ENCODE data around the gene RNF225.
"Not testable (repeated sequence)": the region's sequence is repeated elsewhere in the genome, so short reads cannot be mapped to it uniquely, and the experiment has no call there.

The RNF225 gene

GRCh38 chr19:58395220-58395978, at the start of gene RNF225:
TSS of gene RNF225 (plus strand) at chr19:58395656. CDS start at chr19:58396090, 434 bp downstream.
- DNase-seq (ENCODE audit: low read depth in 2 of 2) = no peak

DNA sequence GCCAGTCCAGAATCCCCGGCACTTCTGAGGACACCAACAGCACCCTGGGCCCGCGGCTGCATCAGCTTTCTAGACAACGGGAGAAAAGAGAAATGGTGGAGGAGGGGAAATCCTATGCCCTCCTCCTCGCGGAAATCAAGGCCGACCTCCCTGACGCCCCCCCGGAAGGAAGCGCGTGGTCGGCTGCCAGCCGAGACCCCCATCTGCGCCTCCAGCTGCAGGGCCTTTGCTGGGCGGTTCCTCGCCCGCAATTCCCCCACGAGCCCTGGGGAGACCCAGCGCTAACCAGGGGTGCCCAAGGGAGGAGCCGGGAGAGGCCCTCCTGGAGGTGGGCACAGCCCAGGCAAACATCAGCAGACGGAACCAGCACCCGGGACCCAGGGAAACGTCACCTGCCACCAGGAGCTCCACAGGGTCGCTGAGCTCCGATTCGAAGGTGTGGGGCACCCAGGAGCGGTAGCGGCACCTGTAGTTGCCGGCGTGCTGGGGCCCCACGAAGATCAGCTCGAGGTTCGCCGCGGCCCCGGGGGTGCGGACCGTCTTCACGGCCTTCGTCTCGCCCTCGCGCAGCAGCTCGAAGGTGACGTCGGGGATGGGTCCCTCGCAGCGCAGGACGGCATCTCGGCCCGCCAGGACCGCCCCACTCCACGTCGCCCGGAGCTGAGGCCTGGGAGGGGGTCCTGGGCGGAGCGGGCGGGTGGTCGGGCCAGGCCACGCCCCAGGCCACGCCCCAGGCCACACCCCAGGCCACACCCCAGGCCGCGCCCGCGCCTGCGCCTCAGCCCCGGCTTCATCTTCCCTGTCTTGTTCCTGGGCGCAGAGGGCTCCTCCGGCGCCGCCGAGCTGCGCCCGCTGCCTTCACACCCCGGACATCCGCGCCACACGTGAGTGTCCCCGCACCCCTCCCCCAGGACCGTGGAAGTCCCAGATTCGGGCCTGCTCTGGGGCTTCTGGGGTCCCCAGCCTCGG, 48.2 kb upstream of the RNF225 start:
- peak; percentile 39 to 58 for DNase-seq (ENCODE audit: low read depth in 2 of 2)

DNA sequence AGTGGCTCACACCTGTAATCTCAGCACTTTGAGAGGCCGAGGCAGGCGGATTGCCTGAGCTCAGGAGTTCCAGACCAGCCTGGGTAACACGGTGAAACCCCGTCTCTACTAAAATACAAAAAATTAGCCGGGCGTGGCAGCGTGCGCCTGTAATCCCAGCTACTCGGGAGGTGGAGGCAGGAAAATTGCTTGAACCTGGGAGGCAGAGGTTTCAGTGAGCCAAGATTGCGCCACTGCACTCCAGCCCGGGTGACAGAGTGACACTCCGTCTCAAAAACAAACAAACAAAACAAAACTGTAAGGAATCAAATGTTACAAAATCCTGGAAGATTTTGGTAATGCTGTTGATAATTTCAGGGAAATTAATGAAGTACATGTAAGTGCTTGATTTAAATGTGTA, 47.4 kb upstream of the RNF225 start:
- DNase-seq (ENCODE audit: low read depth in 2 of 2) = not testable (repeated sequence)

GRCh38 chr19:58349590-58349989, 45.9 kb upstream of the RNF225 start:
- DNase-seq (ENCODE audit: low read depth in 2 of 2) = no peak

DNA sequence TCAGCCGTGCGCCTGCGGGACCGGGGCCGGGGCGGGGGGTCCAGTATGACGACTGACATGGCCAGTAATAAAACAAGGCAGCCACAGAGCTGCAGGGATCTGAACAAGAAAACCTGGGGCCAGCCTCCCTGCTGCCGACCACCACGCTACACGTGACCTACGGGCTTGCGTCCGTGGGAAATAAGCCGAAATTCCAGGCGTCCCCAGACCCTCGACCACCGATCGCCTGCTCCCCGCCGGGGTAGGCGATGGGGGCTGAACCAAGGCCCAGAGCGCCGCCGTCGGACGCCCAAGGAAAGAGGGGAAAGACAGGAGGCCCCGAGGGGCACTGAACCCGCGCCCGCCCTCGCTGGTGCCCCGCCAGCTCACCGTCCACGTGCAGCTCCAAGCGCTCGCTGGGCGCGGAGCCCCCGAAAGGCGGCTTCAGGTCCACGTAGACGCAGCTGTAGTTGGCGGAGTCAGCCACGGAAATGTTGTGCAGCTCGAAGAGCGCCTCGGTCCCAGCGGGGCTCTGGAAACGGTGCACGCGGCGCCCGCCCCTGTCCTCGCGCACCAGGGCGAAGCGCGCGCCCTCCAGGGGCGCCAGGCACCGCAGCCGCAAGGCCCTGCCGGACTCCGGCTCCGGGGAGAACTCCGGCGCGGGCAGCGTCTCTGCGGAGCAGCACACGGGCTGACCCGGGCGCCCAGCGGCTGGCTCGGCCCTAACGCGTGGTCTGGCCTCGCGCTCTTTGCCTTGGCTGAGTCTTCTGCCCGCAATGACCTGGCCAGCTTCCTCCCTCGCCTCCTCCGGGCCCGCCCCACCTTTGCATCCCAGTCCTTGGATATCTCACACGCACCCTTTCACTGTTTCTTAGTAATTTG, 45.2 kb upstream of the RNF225 start:
- no peak for DNase-seq (ENCODE audit: low read depth in 2 of 2)

DNA sequence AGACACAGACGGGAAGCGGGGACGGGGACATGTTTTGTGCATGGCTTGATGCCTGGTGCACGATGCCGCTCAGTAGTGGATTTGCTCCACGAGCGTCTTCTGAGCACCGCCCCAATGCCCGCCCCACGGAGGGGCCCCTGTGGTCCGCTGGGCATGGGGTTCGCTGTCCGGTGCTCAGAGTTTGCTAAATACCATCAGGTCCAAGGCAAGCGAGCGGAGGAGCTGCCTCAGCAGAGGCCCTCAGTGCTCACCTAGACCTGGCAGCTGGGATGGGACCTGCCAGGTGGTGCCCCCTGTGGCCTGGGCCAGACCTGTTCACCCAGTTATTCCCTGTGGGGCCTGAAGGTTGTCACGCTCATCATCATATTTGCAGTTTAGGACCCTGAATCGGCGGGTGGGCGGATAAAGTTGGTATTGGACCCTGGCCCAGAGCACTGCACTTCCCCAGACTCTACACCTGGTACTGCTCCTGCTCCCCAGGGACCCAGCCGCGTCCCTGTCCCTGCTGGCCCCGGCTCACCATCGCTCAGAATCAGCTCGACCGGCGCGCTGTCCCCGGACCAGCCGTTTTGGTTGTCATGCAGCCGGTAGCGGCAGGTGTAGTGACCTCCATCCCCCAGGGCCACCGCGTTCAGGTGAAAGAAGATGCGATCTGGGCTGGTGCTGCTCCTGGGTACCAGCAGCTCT, 44.4 kb upstream of the RNF225 start:
- DNase-seq (ENCODE audit: low read depth in 2 of 2) = no peak

DNA sequence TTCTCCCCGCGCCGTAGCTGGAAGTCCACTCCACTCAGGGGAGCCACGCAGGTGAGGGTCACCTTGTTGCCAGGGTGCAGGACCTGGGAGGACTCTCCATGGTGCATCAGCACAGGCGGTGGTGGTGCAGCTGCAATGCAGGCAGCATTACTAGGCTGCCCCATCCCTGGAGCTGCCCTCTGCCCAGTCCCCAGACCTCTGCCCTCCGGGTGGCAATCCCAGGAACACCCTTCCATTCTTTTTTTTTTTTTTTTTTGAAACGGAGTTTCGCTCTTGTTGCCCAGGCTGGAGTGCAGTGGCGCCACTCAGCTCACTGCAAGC, 43.9 kb upstream of the RNF225 start:
- no peak for DNase-seq (ENCODE audit: low read depth in 2 of 2)

GRCh38 chr19:58351990-58352755, 43.3 kb upstream of the RNF225 start:
- no peak for DNase-seq (ENCODE audit: low read depth in 2 of 2)

DNA sequence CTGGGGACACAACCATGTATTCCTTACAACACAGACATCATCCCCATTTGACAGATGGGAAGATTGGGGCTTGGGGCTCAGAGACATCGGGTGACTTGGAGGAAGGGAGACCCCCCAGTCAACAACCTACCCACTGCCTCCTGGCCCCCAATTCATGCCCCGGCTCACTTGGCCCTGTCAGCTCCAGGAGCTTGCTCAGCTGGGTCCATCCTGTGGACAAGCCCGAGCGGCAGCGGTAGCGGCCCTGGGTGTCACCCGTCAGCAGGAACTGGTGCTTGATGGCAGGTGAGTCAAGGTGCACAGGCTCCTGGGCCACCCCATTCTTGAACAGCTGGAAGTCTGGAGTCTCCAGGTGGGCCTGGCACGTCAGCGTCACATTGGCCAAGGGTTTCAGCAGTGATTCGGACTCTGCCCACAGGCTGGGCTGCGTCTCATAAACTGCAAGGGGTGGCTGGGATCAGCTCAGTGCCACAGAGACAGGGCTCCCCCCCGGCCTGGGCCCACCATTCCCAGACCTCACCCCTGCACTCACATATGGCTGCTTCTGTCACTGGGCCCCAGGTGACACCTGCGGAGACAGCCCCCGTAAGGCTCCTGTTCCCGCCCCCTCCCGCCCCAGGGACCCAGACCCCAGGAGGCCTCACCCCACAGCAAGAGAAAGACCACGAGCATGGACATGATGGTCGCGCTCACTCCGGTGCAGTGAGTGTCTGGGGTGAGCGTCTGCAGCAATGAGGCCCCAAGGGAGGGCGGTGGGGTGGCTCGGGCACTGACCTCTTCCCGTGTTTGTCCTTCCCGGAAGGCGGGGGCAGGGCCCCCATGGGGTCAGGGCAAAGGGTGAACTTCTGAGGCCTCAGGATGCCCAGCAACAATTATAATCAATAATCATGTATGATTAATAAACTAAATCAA, 42.4 kb upstream of the RNF225 start, which contains the start of gene A1BG:
TSS of gene A1BG (minus strand) at position 733 of the 912 bp plus-strand sequence. CDS start at position 678, 55 bp downstream.
- no peak for DNase-seq (ENCODE audit: low read depth in 2 of 2)

DNA sequence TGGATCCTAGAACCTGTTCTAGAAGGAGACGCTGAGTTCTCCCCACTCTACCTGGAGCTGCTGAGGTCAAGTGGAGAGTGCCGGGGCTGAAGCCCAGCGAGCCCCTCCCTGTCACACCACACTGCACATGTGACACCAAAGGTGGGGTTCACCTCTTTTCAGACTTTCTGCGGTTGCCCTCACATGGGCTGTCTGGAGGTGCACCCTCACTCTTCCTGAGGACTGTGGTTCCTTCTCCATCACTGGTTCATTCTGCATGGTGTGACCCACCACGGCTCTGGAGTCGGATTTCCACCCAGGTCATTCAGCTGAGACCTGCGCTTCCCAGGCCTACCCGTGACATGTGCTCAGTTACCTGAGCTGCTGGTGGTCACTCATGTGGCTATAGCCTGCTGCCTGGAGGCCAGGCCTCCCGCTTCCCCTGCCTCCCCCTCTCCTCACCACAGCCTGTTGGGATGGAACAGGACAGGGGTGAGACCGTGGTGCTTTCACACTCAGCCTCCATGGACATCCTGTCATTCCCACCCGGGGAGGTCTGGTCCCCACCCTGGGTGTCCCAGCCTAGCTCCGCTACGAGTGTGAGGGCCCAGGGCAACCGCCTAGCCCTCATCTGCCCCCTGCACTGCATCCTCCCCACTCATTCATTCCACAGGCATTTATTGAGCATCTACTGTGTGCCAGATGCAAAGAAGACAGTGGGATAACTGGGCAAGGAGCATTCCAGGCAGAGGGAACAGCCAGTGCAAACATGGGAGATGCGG, 41.6 kb upstream of the RNF225 start:
- DNase-seq (ENCODE audit: low read depth in 2 of 2) = no peak

DNA sequence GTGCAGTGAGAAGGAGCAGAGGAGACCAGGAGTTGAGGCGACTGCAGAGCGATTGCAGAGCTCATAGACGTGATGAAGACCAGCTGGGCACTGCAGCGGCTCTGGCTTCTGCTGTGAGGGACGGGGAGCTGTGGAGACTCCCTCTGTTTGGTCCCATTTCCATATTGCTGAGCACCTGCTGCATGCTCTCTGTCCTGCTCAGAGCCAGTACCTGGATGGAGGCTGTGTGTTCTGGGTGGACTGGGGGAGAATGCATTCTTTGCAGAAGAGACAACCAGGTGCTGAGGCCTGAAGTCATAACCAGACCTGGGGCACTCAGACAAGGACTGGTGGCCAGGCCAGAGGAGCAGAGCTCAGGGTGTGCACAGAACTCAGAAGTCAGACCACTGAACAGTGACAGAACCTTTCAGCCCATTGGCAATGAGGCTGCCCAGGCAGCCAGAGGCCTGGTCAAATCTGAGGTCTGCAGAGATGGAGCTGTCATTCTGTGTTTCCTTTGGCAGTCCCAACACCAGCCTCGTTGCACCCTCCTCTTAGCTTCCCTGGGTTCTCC, 40.9 kb upstream of the RNF225 start:
- no peak for DNase-seq (ENCODE audit: low read depth in 2 of 2)

GRCh38 chr19:58355215-58355796, 40.1 kb upstream of the RNF225 start:
- DNase-seq (ENCODE audit: low read depth in 2 of 2) = no peak

DNA sequence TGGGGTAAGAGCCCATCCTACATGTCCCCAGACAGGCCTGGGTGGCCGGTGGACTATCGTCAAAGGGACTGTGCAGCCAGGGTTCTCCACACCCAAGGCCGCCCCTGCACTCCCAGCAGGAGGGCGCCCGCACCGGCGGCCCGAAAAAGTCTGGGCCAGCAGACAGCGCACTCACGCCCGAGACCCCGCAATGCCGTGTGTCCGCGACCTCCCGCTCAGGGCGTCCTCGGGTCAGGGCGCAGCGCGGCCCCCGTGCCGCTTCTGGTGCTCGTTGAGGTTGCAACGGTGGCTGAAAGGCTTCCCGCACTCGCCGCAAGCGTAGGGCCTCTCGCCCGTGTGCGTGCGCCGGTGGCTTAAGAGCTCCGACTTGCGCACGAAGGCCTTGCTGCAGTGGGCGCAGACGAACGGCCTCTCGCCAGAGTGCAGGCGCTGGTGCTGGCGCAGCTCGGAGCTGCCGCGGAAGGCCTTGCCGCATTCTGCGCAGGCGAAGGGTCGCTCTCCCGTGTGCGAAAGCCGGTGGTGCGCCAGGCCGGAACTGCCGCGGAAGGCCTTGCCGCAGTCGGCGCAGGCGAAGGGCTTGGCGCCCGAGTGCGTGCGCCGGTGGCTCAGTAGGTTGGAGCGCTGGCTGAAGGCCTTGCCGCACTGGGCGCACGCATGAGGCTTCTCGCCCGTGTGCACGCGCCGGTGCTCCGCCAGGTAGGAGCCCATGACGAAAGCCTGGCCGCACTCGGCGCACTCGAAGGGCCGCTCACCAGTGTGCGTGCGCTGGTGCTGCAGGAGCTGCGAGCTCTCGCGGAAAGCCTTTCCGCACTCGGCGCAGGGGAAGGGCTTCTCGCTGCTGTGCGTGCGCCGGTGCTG, 39.3 kb upstream of the RNF225 start:
- no peak for DNase-seq (ENCODE audit: low read depth in 2 of 2)

GRCh38 chr19:58356766-58357480, 38.5 kb upstream of the RNF225 start:
- DNase-seq (ENCODE audit: low read depth in 2 of 2) = no peak

GRCh38 chr19:58357481-58358145, 37.8 kb upstream of the RNF225 start:
- no peak for DNase-seq (ENCODE audit: low read depth in 2 of 2)

- DNase-seq (ENCODE audit: low read depth in 2 of 2) = no peak
Observed at GRCh38 chr19:58361900-58362271, 33.6 kb upstream of the RNF225 start.
